Choroid plexus epithelial cell (primary cell): ENCODE results near the gene RNF208.
"Not testable (repeated sequence)": the region's sequence is repeated elsewhere in the genome, so short reads cannot be mapped to it uniquely, and the experiment has no call there.

ENCODE experiments used
- DNase-seq: peaks from one replicate; pipeline ENCODE4 v3.0.0-alpha.2; 2010; ENCODE audit warnings: low read depth
- H3K4me3 ChIP-seq: 2 replicates; pipeline ENCODE4 v1.5.1; 2011; ENCODE audit warnings: low read depth, mild to moderate bottlenecking, control low read depth, low read length, moderate library complexity
- CTCF ChIP-seq: conservative IDR thresholded peaks from 2 replicates; pipeline ENCODE4 v1.5.1; 2011; ENCODE audit warnings: low read depth, mild to moderate bottlenecking, control low read depth, inconsistent platforms, low read length, moderate library complexity

RNF208 gene

DNA sequence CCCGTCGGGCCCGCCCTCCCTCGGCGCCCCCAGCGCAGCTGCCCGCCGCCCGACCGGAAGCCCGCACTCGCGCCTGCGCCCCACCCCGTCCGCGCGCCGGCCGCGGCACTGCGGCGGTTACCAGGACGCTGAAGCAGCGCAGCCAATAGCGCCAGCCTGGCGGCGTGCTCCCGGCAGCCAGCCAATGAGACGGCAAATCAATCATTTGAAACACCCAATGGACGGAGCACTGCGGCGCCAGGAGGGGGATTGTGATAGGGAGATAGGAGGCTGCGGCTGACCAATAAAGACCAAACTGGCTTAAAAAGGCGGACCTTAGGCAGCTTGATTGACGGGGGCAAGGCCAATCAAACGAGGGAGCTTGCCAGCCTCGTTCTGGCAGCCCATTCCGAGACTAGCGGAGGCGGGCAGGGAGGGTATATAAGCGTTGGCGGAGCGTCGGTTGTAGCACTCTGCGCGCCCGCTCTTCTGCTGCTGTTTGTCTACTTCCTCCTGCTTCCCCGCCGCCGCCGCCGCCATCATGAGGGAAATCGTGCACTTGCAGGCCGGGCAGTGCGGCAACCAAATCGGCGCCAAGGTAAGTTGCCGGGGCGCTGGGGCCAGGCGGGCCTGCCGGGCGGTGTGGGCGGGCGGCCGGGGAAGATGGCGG is 18.9 kb upstream of the RNF208 start, which contains the start of gene TUBB4B:
TUBB4B (plus strand) TSS at position 447 of the 649 bp plus-strand sequence; CDS start at position 521, 74 bp downstream.
- peak; percentile 100 for DNase-seq
- H3K4me3 ChIP-seq = peak within 1 kb of the TSS; percentile 85
- TF ChIP-seq CTCF = no peak

DNA sequence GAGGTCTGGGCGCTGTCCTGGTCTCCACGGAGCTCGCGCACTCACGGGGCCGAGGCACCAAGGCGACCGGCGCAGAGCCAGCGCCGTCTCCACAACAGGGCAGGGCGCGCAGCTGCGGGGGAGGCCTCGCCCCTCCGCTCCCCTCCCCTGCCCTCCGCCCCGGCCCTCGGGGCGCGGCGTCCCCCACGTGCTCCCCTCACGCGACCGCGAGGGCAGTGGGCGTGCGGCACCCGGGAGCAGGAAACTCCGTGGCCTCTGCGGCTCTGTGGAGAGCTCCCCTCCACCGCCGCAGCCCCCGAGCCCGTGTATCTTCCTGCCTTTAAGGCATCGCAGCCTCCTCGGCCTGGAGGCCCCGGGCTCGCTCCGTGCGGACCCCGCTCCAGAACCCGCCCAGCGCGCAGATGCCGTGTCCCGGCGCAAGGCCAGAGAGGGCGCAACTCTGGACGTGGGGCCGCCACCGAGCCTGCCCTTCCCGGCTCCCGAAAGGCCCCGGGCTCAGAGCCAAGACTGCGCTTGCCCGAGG is 18.3 kb upstream of the RNF208 start:
- DNase-seq = peak; percentile 82

GRCh38 chr9:137239541-137240200 is 17.6 kb upstream of the RNF208 start:
- not testable (repeated sequence) for DNase-seq
- H3K4me3 ChIP-seq = peak overlapping the region; percentile 72

More for the DNA sequence above, 18.3 kb upstream of the RNF208 start:
- no peak for TF ChIP-seq CTCF
- H3K4me3 ChIP-seq = peak overlapping the region; percentile 72

- no peak overlapping the region for H3K4me3 ChIP-seq
- TF ChIP-seq CTCF = no peak
- DNase-seq = no peak
Measured at GRCh38 chr9:137237759-137238726, 16.0 kb upstream of the RNF208 start.

DNA sequence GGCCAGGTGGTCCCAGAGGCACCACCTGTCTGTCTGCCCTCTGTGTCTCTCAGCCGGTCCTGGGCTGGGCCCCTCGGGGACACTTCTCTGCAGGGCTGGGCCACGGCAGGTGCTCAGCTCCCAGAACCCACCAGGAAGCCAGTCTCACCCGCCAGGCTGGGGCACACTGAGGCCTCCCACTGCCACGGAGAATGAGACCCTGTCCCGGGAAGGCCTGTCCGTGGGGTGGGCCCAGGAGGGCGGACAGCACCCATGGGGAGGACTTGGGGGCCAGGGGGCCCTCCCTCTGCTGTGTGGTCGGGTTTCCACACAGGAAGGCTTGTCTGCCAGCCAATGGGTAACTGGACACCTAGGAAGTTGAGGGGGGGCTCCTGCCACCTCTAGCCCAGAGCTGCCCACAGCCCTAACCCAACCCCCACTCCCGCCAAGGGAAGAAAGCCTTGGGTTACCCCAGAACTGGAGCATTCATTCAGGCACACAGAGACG is 14.9 kb upstream of the RNF208 start:
- no peak for TF ChIP-seq CTCF
- no peak for DNase-seq
- no peak overlapping the region for H3K4me3 ChIP-seq

- peak; percentile 96 for TF ChIP-seq CTCF
- no peak overlapping the region for H3K4me3 ChIP-seq
- peak; percentile 81 for DNase-seq
Measured at GRCh38 chr9:137236238-137236935, 14.3 kb upstream of the RNF208 start.
